Mammary epithelial cell (primary cell): ENCODE data around the gene ROM1.
"Not testable (repeated sequence)": the region's sequence is repeated elsewhere in the genome, so short reads cannot be mapped to it uniquely, and the experiment has no call there.

Source experiments
- CTCF ChIP-seq, 2 donors: IDR thresholded peaks in 1 of 2; conservative IDR thresholded peaks in 1 of 2; 2 replicates each; pipeline ENCODE4 v1.5.1; 2011 to 2012; ENCODE audit warnings: inconsistent platforms in 2 of 2, low read length in 2 of 2, mild to moderate bottlenecking in 2 of 2, control low read depth in 1 of 2, low read depth in 1 of 2; ENCODE audit not compliant: insufficient read depth in 1 of 2; ENCODE audit errors: extremely low read depth in 1 of 2
- EZH2 ChIP-seq: IDR thresholded peaks from 2 replicates; pipeline ENCODE4 v1.6.1; 2012; ENCODE audit warnings: low read length, inconsistent platforms, borderline replicate concordance

- TF ChIP-seq CTCF (conservative IDR thresholded peaks at IDR 0.05 in 1 of 2, IDR thresholded peaks at IDR 0.05 in 1 of 2; ENCODE audit: extremely low read depth in 1 of 2, insufficient read depth in 1 of 2, low read depth in 1 of 2, low read length in 2 of 2); EZH2: not testable (repeated sequence)
Observed at GRCh38 chr11:62585356-62585755, 27.7 kb upstream of the ROM1 start.
